ENCODE data around the gene LRPAP1. TPM values are rescaled to one million over a fixed set of nuclear protein-coding genes. Genes with fewer than 3 reads are reported as not detected.
"Not testable (repeated sequence)": the region's sequence is repeated elsewhere in the genome, so short reads cannot be mapped to it uniquely, and the experiment has no call there.

Gene LRPAP1
- polyA plus RNA-seq, 1 donor from 2014 or later = 91.1 TPM

DNA sequence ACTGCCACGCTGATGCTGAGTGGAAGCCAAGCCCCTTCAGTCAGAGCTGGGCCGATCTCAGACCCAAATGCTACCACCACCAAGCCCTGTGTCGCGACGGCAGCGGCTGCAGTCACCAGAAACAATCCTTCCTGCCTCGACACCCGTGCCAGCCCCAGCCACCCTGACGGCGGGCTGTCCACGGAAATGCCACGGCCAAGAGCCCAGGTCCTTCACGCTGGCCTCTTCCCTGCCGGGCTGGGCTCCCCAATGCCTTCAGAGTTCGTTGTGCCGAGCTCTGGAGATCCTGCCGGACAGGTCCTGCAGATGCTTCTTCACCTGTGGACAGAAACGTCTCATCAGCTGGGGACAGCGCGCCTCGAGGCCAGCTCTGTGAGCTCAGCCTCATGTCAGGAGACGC lies 19.5 kb downstream of the LRPAP1 start:
- no peak for TF ChIP-seq CTCF (IDR thresholded peaks at IDR 0.05; ENCODE audit: poor library complexity, severe bottlenecking)
- TF ChIP-seq, protein P1, sequence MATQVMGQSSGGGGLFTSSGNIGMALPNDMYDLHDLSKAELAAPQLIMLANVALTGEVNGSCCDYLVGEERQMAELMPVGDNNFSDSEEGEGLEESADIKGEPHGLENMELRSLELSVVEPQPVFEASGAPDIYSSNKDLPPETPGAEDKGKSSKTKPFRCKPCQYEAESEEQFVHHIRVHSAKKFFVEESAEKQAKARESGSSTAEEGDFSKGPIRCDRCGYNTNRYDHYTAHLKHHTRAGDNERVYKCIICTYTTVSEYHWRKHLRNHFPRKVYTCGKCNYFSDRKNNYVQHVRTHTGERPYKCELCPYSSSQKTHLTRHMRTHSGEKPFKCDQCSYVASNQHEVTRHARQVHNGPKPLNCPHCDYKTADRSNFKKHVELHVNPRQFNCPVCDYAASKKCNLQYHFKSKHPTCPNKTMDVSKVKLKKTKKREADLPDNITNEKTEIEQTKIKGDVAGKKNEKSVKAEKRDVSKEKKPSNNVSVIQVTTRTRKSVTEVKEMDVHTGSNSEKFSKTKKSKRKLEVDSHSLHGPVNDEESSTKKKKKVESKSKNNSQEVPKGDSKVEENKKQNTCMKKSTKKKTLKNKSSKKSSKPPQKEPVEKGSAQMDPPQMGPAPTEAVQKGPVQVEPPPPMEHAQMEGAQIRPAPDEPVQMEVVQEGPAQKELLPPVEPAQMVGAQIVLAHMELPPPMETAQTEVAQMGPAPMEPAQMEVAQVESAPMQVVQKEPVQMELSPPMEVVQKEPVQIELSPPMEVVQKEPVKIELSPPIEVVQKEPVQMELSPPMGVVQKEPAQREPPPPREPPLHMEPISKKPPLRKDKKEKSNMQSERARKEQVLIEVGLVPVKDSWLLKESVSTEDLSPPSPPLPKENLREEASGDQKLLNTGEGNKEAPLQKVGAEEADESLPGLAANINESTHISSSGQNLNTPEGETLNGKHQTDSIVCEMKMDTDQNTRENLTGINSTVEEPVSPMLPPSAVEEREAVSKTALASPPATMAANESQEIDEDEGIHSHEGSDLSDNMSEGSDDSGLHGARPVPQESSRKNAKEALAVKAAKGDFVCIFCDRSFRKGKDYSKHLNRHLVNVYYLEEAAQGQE (IDR thresholded peaks at IDR 0.05; ENCODE audit: borderline replicate concordance) = no peak
- no peak for TF ChIP-seq RAD21 (conservative IDR thresholded peaks at IDR 0.05)
- no peak for TF ChIP-seq EP300 (conservative IDR thresholded peaks at IDR 0.05; ENCODE audit: poor library complexity, severe bottlenecking)
- TF ChIP-seq MXI1 (conservative IDR thresholded peaks at IDR 0.05; ENCODE audit: poor library complexity, severe bottlenecking) = no peak
- Histone ChIP-seq H3K9ac (ENCODE audit: low read length) (no peak overlapping the region), H3K4me2 (ENCODE audit: low read length) (no peak overlapping the region), H3K36me3 (ENCODE audit: insufficient read depth, low read length) (no peaks in the 10 kb centered on the region), H2AFZ (ENCODE audit: low read depth, low read length) (no peak overlapping the region), H3K9me3 (ENCODE audit: low read length) (no peaks in the 10 kb centered on the region), H3K27me3 (ENCODE audit: insufficient read depth, low read depth, low read length) (no peaks in the 10 kb centered on the region), H3K27ac (ENCODE audit: low read length) (no peak overlapping the region), H3K9me2 (ENCODE audit: insufficient read depth, low read length) (no peaks in the 10 kb centered on the region), H3K4me3 (ENCODE audit: low read length) (no peak overlapping the region), H3K79me2 (replicated peaks; ENCODE audit: insufficient read depth, low read length) (no peaks in the 10 kb centered on the region), H3F3A (ENCODE audit: insufficient read depth, low read length, poor library complexity, severe bottlenecking) (no peaks in the 10 kb centered on the region), H4K20me1 (ENCODE audit: insufficient read depth) (no peaks in the 10 kb centered on the region)

DNA sequence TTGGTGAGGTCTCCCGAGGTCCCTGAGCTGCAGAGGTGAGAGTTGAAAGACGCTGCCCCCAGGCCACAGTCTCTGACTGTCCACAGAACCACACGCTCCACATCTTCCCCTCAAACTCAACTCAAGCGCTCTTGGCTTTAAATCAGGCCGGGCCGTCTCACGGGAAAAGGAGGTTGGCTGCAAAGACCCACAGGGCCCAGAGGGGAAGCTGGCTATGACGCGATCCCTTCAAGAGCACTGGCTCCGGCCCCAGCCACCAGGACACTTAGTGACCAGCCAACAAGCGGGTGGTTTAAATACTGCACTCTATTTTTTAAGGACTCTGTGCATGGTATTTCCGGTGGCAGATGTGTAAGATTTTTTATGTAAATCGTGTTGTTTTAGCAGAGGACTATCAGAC lies 19.9 kb downstream of the LRPAP1 start:
- Histone ChIP-seq H4K20me1 (ENCODE audit: insufficient read depth) (no peaks in the 10 kb centered on the region), H3K4me2 (ENCODE audit: low read length) (no peak overlapping the region), H3K9me2 (ENCODE audit: insufficient read depth, low read length) (no peaks in the 10 kb centered on the region), H3K27ac (ENCODE audit: low read length) (no peak overlapping the region), H3K79me2 (replicated peaks; ENCODE audit: insufficient read depth, low read length) (no peaks in the 10 kb centered on the region), H3F3A (ENCODE audit: insufficient read depth, low read length, poor library complexity, severe bottlenecking) (no peaks in the 10 kb centered on the region), H3K27me3 (ENCODE audit: insufficient read depth, low read depth, low read length) (no peaks in the 10 kb centered on the region), H3K9ac (ENCODE audit: low read length) (no peak overlapping the region), H3K36me3 (ENCODE audit: insufficient read depth, low read length) (no peaks in the 10 kb centered on the region), H3K9me3 (ENCODE audit: low read length) (no peaks in the 10 kb centered on the region), H2AFZ (ENCODE audit: low read depth, low read length) (no peak overlapping the region), H3K4me3 (ENCODE audit: low read length) (no peak overlapping the region)
- TF ChIP-seq, protein P1 (IDR thresholded peaks at IDR 0.05; ENCODE audit: borderline replicate concordance) = no peak
- TF ChIP-seq POLR2AphosphoS5 (IDR thresholded peaks at IDR 0.05) = no peak
- TF ChIP-seq SMC3 (conservative IDR thresholded peaks at IDR 0.05; ENCODE audit: poor library complexity) = no peak
- TF ChIP-seq CTCF (IDR thresholded peaks at IDR 0.05; ENCODE audit: poor library complexity, severe bottlenecking) = no peak
- TF ChIP-seq RAD21 (conservative IDR thresholded peaks at IDR 0.05) = no peak
- TF ChIP-seq TAF1 (IDR thresholded peaks at IDR 0.05; ENCODE audit: low read depth) = no peak
- no peak for TF ChIP-seq MXI1 (conservative IDR thresholded peaks at IDR 0.05; ENCODE audit: poor library complexity, severe bottlenecking)
- no peak for TF ChIP-seq EZH2 (IDR thresholded peaks at IDR 0.05; ENCODE audit: borderline replicate concordance, insufficient read depth, low read length, poor library complexity, severe bottlenecking)

- H3K9me2 ChIP-seq (ENCODE audit: insufficient read depth, low read length); H3K27ac ChIP-seq (ENCODE audit: low read length); H3F3A ChIP-seq (ENCODE audit: insufficient read depth, low read length, poor library complexity, severe bottlenecking); H3K36me3 ChIP-seq (ENCODE audit: insufficient read depth, low read length); H3K27me3 ChIP-seq (ENCODE audit: insufficient read depth, low read depth, low read length); H3K79me2 ChIP-seq (replicated peaks; ENCODE audit: insufficient read depth, low read length); H3K4me3 ChIP-seq (ENCODE audit: low read length); H4K20me1 ChIP-seq (ENCODE audit: insufficient read depth); H3K9ac ChIP-seq (ENCODE audit: low read length); H2AFZ ChIP-seq (ENCODE audit: low read depth, low read length); H3K4me2 ChIP-seq (ENCODE audit: low read length); H3K9me3 ChIP-seq (ENCODE audit: low read length): not testable (repeated sequence)
These were observed 20.6 kb downstream of the LRPAP1 start for GRCh38 chr4:3511601-3512000.
